Right atrium auricular region (tissue), 2 donors: ENCODE data around the gene WDFY2. TPM values are rescaled to one million over a fixed set of nuclear protein-coding genes. Genes with fewer than 3 reads are reported as not detected.

Experiments
- DNase-seq: peaks from one replicate; pipeline ENCODE4 v3.0.0-alpha.2; 2019; ENCODE audit warnings: low spot score
- H3K27ac ChIP-seq, 2 donors: fragments of 200-600 bp; sonication (generic); 1 replicate in 1 of 2; 2 replicates in 1 of 2; pipeline ENCODE4 v1.5.1; 2016 to 2019
- H3K27me3 ChIP-seq, 2 donors: fragments of 200-600 bp; sonication (generic); one replicate each; pipeline versions ENCODE4 v1.5.1 to v1.6.0; 2017 to 2019
- H3K36me3 ChIP-seq: fragments of 200-600 bp; sonication (generic); one replicate; pipeline ENCODE4 v1.5.1; 2016
- H3K4me1 ChIP-seq, 2 donors: fragments of 200-600 bp; sonication (generic); one replicate each; pipeline versions ENCODE4 v1.5.1 to v1.6.0; 2017 to 2019
- H3K4me3 ChIP-seq, 2 donors: fragments of 200-600 bp; sonication (generic); 1 replicate in 1 of 2; 2 replicates in 1 of 2; pipeline ENCODE4 v1.5.1; 2017 to 2019; ENCODE audit warnings: mild to moderate bottlenecking in 1 of 2, moderate library complexity in 1 of 2
- H3K9me3 ChIP-seq, 2 donors: fragments of 200-600 bp; sonication (generic); one replicate each; pipeline ENCODE4 v1.5.1; 2019
- CTCF ChIP-seq, 2 donors: fragments of 200-600 bp; sonication (generic); IDR thresholded peaks; one replicate each; pipeline ENCODE4 v1.5.1; 2019; ENCODE audit warnings: antibody characterized with exemption in 2 of 2
- total RNA-seq, 2 donors: library from RNA; depleted of rRNA; stranded (reverse); fragments of >200 nt; gene quantifications; one replicate each; pipeline ENCODE4 v1.1.0, GENCODE V29; 2016

Gene WDFY2
- total RNA-seq, 2 donors from 2014 or later: 2.3 to 3.8 TPM

- no peak for TF ChIP-seq CTCF (IDR thresholded peaks at IDR 0.05)
- Histone ChIP-seq H3K27me3 (no peaks in the 10 kb centered on the region), H3K4me1 (no peaks in the 10 kb centered on the region), H3K36me3 (no peaks in the 10 kb centered on the region), H3K9me3 (no peaks in the 10 kb centered on the region), H3K27ac (no peak overlapping the region), H3K4me3 (no peak overlapping the region)
- DNase-seq: no peak
Measured at GRCh38 chr13:51698352-51698751, 114.1 kb downstream of the WDFY2 start.

GRCh38 chr13:51704399-51705313 is 120.4 kb downstream of the WDFY2 start:
- H3K4me1 ChIP-seq: no peaks in the 10 kb centered on the region
- no peak for TF ChIP-seq CTCF (IDR thresholded peaks at IDR 0.05)
- no peaks in the 10 kb centered on the region for H3K9me3 ChIP-seq
- H3K27ac ChIP-seq: no peak overlapping the region
- no peaks in the 10 kb centered on the region for H3K36me3 ChIP-seq
- no peak for DNase-seq
- H3K4me3 ChIP-seq: no peak overlapping the region
- no peaks in the 10 kb centered on the region for H3K27me3 ChIP-seq

- H3K4me3 ChIP-seq: no peak overlapping the region
- DNase-seq: no peak
- TF ChIP-seq CTCF (IDR thresholded peaks at IDR 0.05): no peak
- H3K4me1 ChIP-seq: no peaks in the 10 kb centered on the region
- no peaks in the 10 kb centered on the region for H3K36me3 ChIP-seq
- H3K9me3 ChIP-seq: no peaks in the 10 kb centered on the region
- no peak overlapping the region for H3K27ac ChIP-seq
- H3K27me3 ChIP-seq: no peaks in the 10 kb centered on the region
Measured at GRCh38 chr13:51707461-51707860, 123.2 kb downstream of the WDFY2 start.

- Histone ChIP-seq H3K4me3 (no peak overlapping the region), H3K36me3 (no peaks in the 10 kb centered on the region), H3K27ac (no peak overlapping the region), H3K27me3 (no peaks in the 10 kb centered on the region), H3K4me1 (no peaks in the 10 kb centered on the region), H3K9me3 (no peaks in the 10 kb centered on the region)
- no peak for DNase-seq
- TF ChIP-seq CTCF (IDR thresholded peaks at IDR 0.05): no peak
Measured at GRCh38 chr13:51713807-51714206, 129.5 kb downstream of the WDFY2 start.

DNA sequence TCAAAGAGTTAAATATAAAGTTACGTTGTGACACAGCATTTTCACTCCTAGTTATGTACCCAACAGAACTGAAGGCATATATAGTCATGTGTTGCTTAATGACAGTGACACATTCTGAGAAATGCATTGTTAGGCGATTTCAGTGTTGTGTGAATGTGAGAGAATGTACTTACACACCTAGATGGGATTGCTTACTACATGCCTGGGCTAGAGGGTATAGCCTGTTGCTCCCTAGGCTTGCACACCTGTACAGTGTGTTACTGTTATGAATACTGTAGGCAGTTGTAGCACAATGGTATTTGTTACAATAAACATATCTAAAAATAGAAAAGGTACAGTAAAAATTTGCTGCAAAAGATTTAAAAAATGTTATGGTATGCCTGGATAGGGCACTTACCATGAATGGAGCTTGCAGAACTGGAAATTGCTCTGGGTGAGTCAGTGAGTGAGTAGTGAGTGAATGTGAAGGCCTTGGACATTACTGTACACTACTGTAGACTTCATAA is 130.5 kb downstream of the WDFY2 start:
- no peaks in the 10 kb centered on the region for H3K27me3 ChIP-seq

More for the DNA sequence above, 130.5 kb downstream of the WDFY2 start:
- H3K36me3 ChIP-seq: no peaks in the 10 kb centered on the region
- no peak overlapping the region for H3K27ac ChIP-seq
- DNase-seq: no peak
- no peaks in the 10 kb centered on the region for H3K4me1 ChIP-seq
- H3K9me3 ChIP-seq: no peaks in the 10 kb centered on the region
- no peak for TF ChIP-seq CTCF (IDR thresholded peaks at IDR 0.05)
- no peak overlapping the region for H3K4me3 ChIP-seq
